HG03575 (cell line): ENCODE data around the gene VIM.

Experiments
- ATAC-seq: cut with Tn5 transposase; IDR thresholded peaks from one replicate; pipeline ENCODE4 v1.9.1; 2021; ENCODE audit not compliant: unreplicated experiment, insufficient number of reproducible peaks, low FRiP score; ENCODE audit errors: extremely low read depth

VIM gene

DNA sequence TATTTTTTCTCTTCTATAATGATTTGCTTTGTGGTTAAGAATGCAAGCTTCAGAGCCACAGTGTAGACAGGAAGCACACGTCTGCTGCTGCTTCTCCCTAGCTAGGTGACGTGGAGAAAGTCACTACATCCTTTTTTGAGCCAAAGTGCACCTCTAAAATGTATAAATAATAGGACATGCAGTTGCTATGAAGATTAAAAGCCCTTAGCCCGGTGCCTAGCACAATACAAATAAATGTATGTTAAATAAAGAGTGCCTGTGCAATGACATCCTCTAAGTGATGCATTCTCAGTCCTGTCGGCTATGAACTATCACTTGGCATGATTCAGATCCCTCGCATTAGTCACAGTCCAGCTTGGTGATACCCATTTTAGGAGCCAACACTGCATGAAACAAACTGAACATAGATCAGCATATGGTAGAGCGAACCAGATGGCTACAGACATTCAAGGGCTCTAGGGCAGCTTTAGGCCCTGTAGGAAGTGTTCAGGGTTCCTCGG lies 21.8 kb upstream of the VIM start:
- peak; percentile 47 for ATAC-seq

DNA sequence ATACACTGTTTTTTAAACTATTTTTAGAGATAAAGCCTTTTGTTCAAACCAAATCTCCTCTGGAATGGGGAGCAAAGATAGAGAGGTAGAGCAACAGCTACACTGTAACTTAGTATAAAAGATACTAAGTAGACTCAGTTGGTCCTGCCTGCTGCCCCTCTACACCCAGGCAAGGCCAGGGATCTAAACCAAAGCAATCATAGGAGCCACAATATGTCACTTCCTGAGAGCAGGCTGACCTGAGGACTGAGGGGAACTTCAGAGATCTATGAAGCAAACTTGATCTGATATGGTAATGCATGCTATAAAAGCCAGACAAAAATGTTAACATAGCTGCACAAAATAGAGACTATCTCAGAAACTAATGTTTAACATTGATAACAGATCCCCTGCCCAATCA lies 19.6 kb upstream of the VIM start:
- ATAC-seq: no peak

DNA sequence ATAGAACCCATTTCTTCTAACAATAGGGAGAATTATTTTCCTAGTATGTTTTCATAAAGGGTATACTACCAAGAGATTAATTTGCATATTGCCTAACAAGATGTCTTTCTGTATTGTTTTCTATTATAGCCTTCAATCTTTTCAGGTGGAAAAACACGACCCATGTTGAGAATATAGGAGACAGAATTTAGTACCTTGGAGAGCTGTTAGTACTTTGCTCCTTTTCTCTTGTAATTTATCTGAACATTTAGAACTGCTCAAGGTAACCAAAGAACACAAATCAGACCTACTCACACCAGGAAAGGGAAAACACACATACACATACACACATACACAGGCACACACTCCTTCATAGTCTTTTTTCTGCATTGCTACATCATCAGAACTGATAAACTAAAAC lies 18.7 kb upstream of the VIM start:
- ATAC-seq: no peak

DNA sequence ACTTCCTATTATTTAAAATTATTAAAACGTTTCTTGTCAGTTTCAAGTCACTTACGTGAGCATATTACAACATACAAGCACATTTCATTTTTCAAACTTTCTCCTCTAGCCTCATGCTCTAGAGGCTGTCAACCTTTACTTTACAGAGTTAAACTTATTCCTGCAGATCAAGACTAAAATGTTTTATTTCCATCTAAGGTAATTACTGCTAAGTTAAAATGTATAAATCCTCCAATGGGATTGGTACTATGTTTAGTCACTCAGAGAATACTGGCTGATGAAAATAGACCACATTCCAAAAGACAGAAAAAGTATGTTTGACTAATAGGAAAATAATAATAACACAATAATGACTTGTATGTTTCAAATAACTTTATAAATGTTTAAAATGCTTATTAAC lies 18.2 kb upstream of the VIM start:
- ATAC-seq: no peak

GRCh38 chr10:17210361-17210760 lies 17.7 kb upstream of the VIM start:
- ATAC-seq: no peak

- no peak for ATAC-seq
These were observed 15.2 kb upstream of the VIM start for GRCh38 chr10:17212802-17213221.

GRCh38 chr10:17213646-17214349 lies 14.2 kb upstream of the VIM start:
- no peak for ATAC-seq

DNA sequence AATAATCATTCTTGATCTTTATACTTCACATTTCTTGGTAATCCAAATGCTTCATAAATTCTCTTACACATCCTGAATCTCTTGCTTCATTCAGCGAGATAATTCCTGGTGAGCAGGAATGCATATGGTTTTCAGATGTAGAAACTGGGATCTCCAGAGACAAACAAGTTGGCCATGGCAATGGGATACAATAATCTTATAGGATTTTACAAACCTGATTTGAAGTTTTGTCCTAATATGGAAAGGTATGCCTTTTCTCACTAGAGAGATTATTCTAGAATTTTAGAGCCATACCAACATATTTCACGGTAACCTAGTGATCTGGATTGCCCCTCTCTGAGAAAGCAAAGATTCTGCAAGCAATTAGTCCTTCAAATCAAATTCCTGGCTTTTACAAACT lies 13.5 kb upstream of the VIM start:
- ATAC-seq: no peak

GRCh38 chr10:17214971-17215781 lies 12.9 kb upstream of the VIM start:
- no peak for ATAC-seq

DNA sequence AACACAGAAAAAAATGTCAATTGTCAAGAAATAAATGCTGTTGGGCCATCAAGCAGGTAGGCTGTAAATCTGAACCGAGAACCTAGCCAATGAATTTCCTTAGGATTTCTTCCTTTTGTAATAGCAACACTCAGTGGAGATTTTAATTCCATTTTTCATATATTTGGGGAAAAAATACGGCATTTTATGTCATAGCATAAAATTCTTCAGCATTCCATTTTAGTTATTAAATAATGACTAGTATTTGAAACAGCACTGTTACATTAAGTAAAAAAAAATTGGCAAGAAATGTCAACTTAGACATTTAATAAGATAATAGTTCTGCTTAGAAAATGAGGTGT lies 12.3 kb upstream of the VIM start:
- ATAC-seq: no peak

- peak; percentile 100 for ATAC-seq
These were observed 11.7 kb upstream of the VIM start for GRCh38 chr10:17216217-17216900.

DNA sequence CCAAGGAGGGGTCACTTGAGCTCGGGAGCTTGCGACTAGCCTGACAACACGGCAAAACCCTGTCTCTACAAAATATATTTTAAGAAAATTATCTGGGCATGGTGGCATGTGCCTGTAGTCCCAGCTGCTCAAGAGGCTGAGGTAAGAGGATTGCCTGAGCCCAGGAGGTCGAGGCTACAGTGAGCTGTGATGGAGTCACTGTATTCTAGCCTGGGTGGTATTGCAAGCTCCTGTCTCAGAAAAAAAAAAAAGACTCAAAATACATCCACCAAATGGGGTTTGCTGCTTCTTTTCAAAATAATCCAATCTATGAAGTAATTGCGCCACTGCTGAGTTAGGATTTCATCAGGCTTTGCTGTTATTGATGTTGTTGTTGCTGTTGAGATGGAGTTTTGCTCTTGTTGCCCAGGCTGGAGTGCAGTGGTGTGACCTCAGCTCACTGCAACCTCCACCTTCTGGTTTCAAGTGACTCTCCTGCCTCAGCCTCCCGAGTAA lies 11.1 kb upstream of the VIM start:
- ATAC-seq: no peak

DNA sequence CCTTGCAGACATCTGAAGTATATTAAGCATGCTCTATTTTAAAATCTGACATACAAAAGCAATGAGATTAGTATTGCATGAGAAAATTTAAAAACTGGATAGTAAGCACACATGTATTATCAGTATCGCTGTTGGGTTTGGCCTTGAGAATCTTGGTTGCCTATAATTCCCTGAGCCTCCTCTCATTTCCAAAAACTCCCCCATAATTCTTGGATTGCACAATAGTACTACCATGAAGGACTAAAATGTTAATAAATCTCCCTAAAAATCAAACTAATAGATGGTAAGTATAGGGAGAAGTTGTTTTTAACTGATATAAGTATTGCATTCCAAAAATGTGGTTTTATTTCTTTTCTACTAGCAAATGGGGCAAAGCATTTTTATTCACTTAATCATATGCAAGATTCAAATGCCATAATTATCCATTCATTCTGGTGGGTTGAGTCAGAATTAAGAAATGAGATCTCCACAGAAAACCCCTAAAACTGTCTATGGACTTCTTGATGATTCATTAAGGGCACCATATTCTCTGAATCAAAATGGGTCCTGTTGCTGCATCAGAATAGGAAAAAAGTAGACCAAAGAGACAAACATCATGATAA lies 10.3 kb upstream of the VIM start:
- ATAC-seq: no peak

- no peak for ATAC-seq
These were observed 9.0 kb upstream of the VIM start for GRCh38 chr10:17219024-17219423.

GRCh38 chr10:17220652-17221100 lies 7.4 kb upstream of the VIM start:
- no peak for ATAC-seq

DNA sequence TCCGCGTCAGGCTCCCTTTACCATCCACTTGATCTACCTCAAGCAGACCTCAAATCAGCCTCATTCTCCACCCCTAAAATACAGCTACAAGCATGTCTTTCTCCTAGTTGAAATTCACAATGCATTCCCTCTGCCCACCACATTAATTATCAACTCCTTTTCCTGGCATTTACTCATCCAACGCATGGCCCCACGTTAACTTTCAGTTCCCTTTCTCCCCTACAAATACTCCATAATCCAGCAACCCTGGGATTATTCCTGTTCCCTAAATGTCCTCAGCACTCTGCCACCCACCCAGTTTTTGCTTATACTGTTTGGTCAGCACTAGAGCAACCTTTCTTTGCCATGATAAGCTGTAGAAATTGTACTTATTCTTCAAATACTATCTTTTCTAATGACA lies 5.7 kb upstream of the VIM start:
- no peak for ATAC-seq

DNA sequence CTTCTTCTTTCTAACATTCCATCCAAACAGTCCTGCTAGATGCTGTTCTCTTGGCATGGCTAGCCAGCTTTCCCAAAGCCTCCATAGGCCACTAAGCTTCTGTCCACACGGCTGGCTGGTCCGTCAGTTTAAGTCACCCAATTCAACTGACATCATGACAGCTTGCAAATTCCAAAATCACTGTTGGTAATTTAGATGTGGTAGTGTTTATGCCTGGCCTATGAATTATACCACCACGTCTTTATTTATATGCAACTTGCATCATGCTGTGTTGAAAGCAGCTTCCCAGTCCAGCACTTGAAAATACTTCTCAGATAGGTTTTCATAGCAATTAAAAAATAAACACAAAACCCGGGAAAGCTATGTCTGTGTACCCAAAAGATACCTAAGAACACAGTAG lies 2.2 kb upstream of the VIM start:
- no peak for ATAC-seq

DNA sequence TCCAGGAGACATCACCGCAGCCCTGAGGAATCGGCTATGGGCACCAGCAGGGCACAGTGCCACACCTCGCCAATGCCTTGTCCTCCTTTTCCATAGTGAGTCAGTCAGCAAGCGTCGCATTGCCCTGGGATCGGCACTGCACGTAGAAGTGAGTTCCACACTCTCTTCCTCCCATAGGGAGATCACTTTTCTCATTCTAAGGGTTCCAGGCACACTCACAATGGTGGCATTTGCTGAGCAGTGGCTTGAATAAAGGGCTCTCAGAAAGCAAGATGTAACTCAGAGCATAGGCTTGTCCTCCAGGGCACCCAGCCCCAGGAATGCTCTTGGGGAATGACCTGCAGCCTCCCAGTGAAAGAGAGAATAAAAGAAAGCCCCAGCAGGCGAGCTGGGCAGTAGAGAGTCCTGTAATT lies 1.1 kb upstream of the VIM start:
- no peak for ATAC-seq

GRCh38 chr10:17227367-17228090 lies 512 bp upstream of the VIM start:
- ATAC-seq: peak; percentile 26
